HCT116 (cell line): ENCODE data around the gene FRMD3. TPM values are rescaled to one million over a fixed set of nuclear protein-coding genes. Genes with fewer than 3 reads are reported as not detected.

ENCODE experiments used
- ATAC-seq: fragments of 200-7000 bp; cut with Tn5 transposase; 2 replicates; pipeline ENCODE4 v1.9.1; 2020; ENCODE audit warnings: mild to moderate bottlenecking, moderate library complexity
- BruUV-seq: library from RNA; stranded (reverse); fragments of 400-500 nt; replicated peaks from 2 replicates; lab custom pipeline; 2021; lab: Mats Ljungman, UMichigan
- CTCF ChIA-PET: fragments of 300-600 bp; sonication (Branson Sonifier 250); formaldehyde crosslinking; loops from one replicate; lab custom pipeline; 2021; ENCODE audit warnings: antibody characterized with exemption; lab: Charles Lee
- POLR2A ChIA-PET: fragments of 300-600, 350-600 bp; sonication (Branson Sonifier 250); formaldehyde crosslinking; loops from one replicate; lab custom pipeline; 2021; ENCODE audit warnings: antibody characterized with exemption; lab: Charles Lee
- RAD21 ChIA-PET, 2 experiments: fragments of 300-600 bp; sonication (Branson Sonifier 250); formaldehyde crosslinking; loops; one replicate each; lab custom pipeline; 2023; ENCODE audit warnings: low total read pairs in 2 of 2; ENCODE audit not compliant: uncharacterized antibody in 2 of 2, unreplicated experiment in 2 of 2, low non-redundant PET in 1 of 2; lab: Charles Lee
- DNase-seq: peaks from one replicate; pipeline ENCODE4 v3.0.0-alpha.2; 2010; ENCODE audit warnings: low read depth, low spot score
- H2AFZ ChIP-seq: fragments of 200-600 bp; shearing (Covaris generic), sonication (generic); 2 replicates; pipeline ENCODE4 v1.6.1; 2017; ENCODE audit warnings: low read depth, mixed run types, mixed read lengths, antibody characterized with exemption, low read length; ENCODE audit not compliant: poor library complexity, severe bottlenecking
- H3K27ac ChIP-seq: 2 replicates; pipeline ENCODE4 v1.5.1; 2012; ENCODE audit warnings: low read depth, low read length
- H3K27me3 ChIP-seq: fragments of 200-600 bp; sonication (generic); 2 replicates; pipeline ENCODE4 v1.6.1; 2016; ENCODE audit warnings: mixed run types, low read length, mixed read lengths; ENCODE audit not compliant: insufficient read depth
- H3K36me3 ChIP-seq, 2 experiments: fragments of 200-500 bp in 1 of 2; fragments of 200-600 bp in 1 of 2; sonication (Bioruptor generic) in 1 of 2; sonication (generic) in 1 of 2; 2 replicates each; pipeline versions ENCODE4 v1.5.1 to v1.6.1; 2014 to 2016; ENCODE audit warnings: low read length in 2 of 2, inconsistent platforms in 1 of 2, mixed read lengths in 1 of 2, mixed run types in 1 of 2; ENCODE audit not compliant: insufficient read depth in 2 of 2, control insufficient read depth in 1 of 2
- H3K4me1 ChIP-seq, 2 experiments: fragments of 200-600 bp in 1 of 2; sonication (generic) in 1 of 2; 2 replicates each; pipeline versions ENCODE4 v1.5.1 to v1.6.1; 2012 to 2017; ENCODE audit warnings: low read length in 2 of 2, inconsistent platforms in 1 of 2, mild to moderate bottlenecking in 1 of 2, mixed read lengths in 1 of 2, mixed run types in 1 of 2, moderate library complexity in 1 of 2; ENCODE audit not compliant: insufficient read depth in 2 of 2, control insufficient read depth in 1 of 2
- H3K4me2 ChIP-seq: fragments of 200-600 bp; sonication (generic); 2 replicates; pipeline ENCODE4 v1.6.1; 2017; ENCODE audit warnings: mixed run types, low read length, mixed read lengths
- H3K4me3 ChIP-seq, 2 experiments: fragments of 200-600 bp in 1 of 2; sonication (generic) in 1 of 2; replicated peaks in 1 of 2; 2 replicates each; pipeline ENCODE4 v1.5.1; 2011 to 2016; ENCODE audit warnings: low read length in 2 of 2, control low read depth in 1 of 2, low read depth in 1 of 2, mild to moderate bottlenecking in 1 of 2, mixed read lengths in 1 of 2, mixed run types in 1 of 2
- H3K79me2 ChIP-seq: fragments of 200-600 bp; sonication (generic); 2 replicates; pipeline ENCODE4 v1.6.1; 2017; ENCODE audit warnings: mild to moderate bottlenecking, mixed run types, low read length, moderate library complexity, mixed read lengths; ENCODE audit not compliant: insufficient read depth
- H3K9ac ChIP-seq: fragments of 200-600 bp; sonication (generic); 2 replicates; pipeline ENCODE4 v1.6.1; 2016; ENCODE audit warnings: low read length, mixed read lengths
- H3K9me2 ChIP-seq: fragments of 200-600 bp; sonication (generic), shearing (Covaris generic); 2 replicates; pipeline ENCODE4 v1.6.1; 2017; ENCODE audit warnings: mixed run types, mild to moderate bottlenecking, moderate library complexity; ENCODE audit not compliant: insufficient read depth
- H3K9me3 ChIP-seq, 2 experiments: fragments of 200-500 bp in 1 of 2; fragments of 200-600 bp in 1 of 2; sonication (Bioruptor generic) in 1 of 2; sonication (generic) in 1 of 2; 2 replicates each; pipeline ENCODE4 v1.6.1; 2014 to 2017; ENCODE audit warnings: low read length in 2 of 2, mixed read lengths in 2 of 2, inconsistent platforms in 1 of 2, low read depth in 1 of 2, mild to moderate bottlenecking in 1 of 2, mixed run types in 1 of 2, moderate library complexity in 1 of 2; ENCODE audit not compliant: control insufficient read depth in 1 of 2, insufficient read depth in 1 of 2
- H4K20me1 ChIP-seq: fragments of 200-600 bp; sonication (generic), shearing (Covaris generic); 2 replicates; pipeline ENCODE4 v1.6.1; 2017; ENCODE audit warnings: mixed run types, mild to moderate bottlenecking, moderate library complexity; ENCODE audit not compliant: insufficient read depth
- JUND ChIP-seq: IDR thresholded peaks from 2 replicates; pipeline ENCODE4 v1.6.1; 2012
- POLR2A ChIP-seq: IDR thresholded peaks from 2 replicates; pipeline ENCODE4 v1.7.0; 2011; ENCODE audit warnings: borderline replicate concordance; ENCODE audit not compliant: insufficient read depth, insufficient read length; ENCODE audit errors: extremely low read depth
- POLR2AphosphoS5 ChIP-seq: IDR thresholded peaks from 2 replicates; pipeline ENCODE4 v1.6.1; 2011; ENCODE audit warnings: mild to moderate bottlenecking, low read depth, low read length, moderate library complexity
- SP1 ChIP-seq: IDR thresholded peaks from 2 replicates; pipeline ENCODE4 v1.6.1; 2012; ENCODE audit warnings: low read depth
- intact Hi-C: fragments of 100-400 bp; cut with micrococcal nuclease; formaldehyde crosslinking; loops from 2 replicates; pipeline ENCODE4 v1.10.0; 2022
- total RNA-seq: library from RNA; stranded (reverse); gene quantifications from one replicate; pipeline ENCODE4 v1.2.1, GENCODE V29; 2021; ENCODE audit not compliant: unreplicated experiment
- TF ChIP-seq, protein P1 (sequence below), 3 experiments: fragments of 200-600 bp in 1 of 3; sonication (generic) in 1 of 3; IDR thresholded peaks in 2 of 3; conservative IDR thresholded peaks in 1 of 3; 2 replicates each; pipeline ENCODE4 v1.5.1; 2012 to 2017; ENCODE audit warnings: low read depth in 2 of 3, low read length in 2 of 3, antibody characterized with exemption in 1 of 3, borderline replicate concordance in 1 of 3, control low read depth in 1 of 3, mild to moderate bottlenecking in 1 of 3, mixed read lengths in 1 of 3, mixed run types in 1 of 3, moderate library complexity in 1 of 3; ENCODE audit not compliant: insufficient read depth in 1 of 3
- TF ChIP-seq, protein P2 (sequence below): IDR thresholded peaks from 2 replicates; pipeline ENCODE4 v1.6.1; 2012; ENCODE audit warnings: low read depth
- TF ChIP-seq, protein P3 (sequence below): IDR thresholded peaks from 2 replicates; pipeline ENCODE4 v1.6.1; 2011; ENCODE audit warnings: mild to moderate bottlenecking, low read length, moderate library complexity; ENCODE audit not compliant: insufficient replicate concordance; ENCODE audit errors: extremely low read depth

Gene FRMD3
- total RNA-seq, 1 experiment from 2014 or later, result 0.89 TPM

DNA sequence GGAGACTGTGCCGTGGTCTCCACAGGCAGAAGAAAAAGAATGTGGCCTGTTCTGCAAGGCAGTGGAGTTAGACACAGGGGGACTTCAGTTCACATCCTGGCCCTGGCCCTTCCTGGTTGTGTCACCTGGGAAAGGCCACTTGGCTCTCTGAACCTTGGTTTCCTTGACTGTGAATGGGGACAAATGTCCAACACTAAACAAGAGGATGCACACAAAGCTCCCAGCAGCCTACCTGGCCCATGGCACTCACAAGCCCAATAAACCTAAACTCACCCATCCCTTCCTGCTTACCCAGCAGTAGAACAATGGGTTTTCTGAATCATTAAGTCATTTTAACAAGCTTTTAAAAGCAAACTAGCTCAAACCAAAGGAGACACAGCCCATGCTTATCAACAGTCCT, 103.9 kb downstream of the FRMD3 start:
- ChIA-PET POLR2A (no interaction called here), CTCF (no interaction called here), RAD21 (no interaction called here)
- Histone ChIP-seq H3K9ac (no peak overlapping the region), H3K4me1 (peaks cover 10 to 24% of the 10 kb centered on the region in 2 experiments; a peak in 3 of 4 replicates), H2AFZ (no peak overlapping the region), H3K79me2 (no peaks in the 10 kb centered on the region), H4K20me1 (no peaks in the 10 kb centered on the region), H3K4me3 (no peak overlapping the region), H3K9me3 (no peaks in the 10 kb centered on the region), H3K27me3 (no peaks in the 10 kb centered on the region), H3K36me3 (no peaks in the 10 kb centered on the region), H3K9me2 (no peaks in the 10 kb centered on the region), H3K4me2 (no peak overlapping the region), H3K27ac (no peak overlapping the region)
- ATAC-seq (no peak), DNase-seq (no peak)
- BruUV-seq, result no TSS peak
- no peak for TF ChIP-seq POLR2A
- intact Hi-C loops, result no loop called here

DNA sequence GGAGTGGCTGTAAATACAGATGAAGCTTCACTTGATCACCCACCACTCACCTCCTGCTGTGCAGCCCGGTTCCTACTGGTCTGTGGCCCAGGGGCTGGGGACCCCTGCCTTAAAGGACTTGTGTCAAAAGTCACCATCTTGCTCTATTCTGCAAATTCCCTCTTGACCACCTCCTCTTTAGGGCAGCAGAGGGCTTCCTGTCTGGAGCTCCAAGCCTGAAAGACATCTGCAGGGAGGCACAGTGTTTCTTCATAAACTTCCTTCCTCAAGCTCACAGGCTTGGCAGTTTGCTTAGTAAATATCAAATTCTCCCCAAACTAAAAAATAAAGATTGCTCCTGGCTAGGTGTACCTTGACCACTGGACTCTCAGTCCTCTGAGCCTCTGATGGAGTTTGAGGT, 104.4 kb downstream of the FRMD3 start:
- Histone ChIP-seq H3K9ac (no peak overlapping the region), H2AFZ (no peak overlapping the region), H3K4me1 (peaks cover 10 to 24% of the 10 kb centered on the region in 2 experiments; a peak in 3 of 4 replicates), H3K27ac (no peak overlapping the region), H3K79me2 (no peaks in the 10 kb centered on the region), H3K9me2 (no peaks in the 10 kb centered on the region), H3K27me3 (no peaks in the 10 kb centered on the region), H3K4me3 (no peak overlapping the region), H3K4me2 (no peak overlapping the region), H3K9me3 (no peaks in the 10 kb centered on the region), H4K20me1 (no peaks in the 10 kb centered on the region), H3K36me3 (no peaks in the 10 kb centered on the region)
- no peak for DNase-seq
- intact Hi-C loops, result no loop called here
- ChIA-PET CTCF (no interaction called here), RAD21 (no interaction called here), POLR2A (no interaction called here)
- BruUV-seq, result no TSS peak
- ATAC-seq, result no peak
- TF ChIP-seq, protein P1, sequence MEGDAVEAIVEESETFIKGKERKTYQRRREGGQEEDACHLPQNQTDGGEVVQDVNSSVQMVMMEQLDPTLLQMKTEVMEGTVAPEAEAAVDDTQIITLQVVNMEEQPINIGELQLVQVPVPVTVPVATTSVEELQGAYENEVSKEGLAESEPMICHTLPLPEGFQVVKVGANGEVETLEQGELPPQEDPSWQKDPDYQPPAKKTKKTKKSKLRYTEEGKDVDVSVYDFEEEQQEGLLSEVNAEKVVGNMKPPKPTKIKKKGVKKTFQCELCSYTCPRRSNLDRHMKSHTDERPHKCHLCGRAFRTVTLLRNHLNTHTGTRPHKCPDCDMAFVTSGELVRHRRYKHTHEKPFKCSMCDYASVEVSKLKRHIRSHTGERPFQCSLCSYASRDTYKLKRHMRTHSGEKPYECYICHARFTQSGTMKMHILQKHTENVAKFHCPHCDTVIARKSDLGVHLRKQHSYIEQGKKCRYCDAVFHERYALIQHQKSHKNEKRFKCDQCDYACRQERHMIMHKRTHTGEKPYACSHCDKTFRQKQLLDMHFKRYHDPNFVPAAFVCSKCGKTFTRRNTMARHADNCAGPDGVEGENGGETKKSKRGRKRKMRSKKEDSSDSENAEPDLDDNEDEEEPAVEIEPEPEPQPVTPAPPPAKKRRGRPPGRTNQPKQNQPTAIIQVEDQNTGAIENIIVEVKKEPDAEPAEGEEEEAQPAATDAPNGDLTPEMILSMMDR (IDR thresholded peaks at IDR 0.05 in 2 of 3, conservative IDR thresholded peaks at IDR 0.05 in 1 of 3; ENCODE audit: borderline replicate concordance in 1 of 3, insufficient read depth in 1 of 3, low read depth in 2 of 3, low read length in 2 of 3), result no peak
- TF ChIP-seq, protein P2, sequence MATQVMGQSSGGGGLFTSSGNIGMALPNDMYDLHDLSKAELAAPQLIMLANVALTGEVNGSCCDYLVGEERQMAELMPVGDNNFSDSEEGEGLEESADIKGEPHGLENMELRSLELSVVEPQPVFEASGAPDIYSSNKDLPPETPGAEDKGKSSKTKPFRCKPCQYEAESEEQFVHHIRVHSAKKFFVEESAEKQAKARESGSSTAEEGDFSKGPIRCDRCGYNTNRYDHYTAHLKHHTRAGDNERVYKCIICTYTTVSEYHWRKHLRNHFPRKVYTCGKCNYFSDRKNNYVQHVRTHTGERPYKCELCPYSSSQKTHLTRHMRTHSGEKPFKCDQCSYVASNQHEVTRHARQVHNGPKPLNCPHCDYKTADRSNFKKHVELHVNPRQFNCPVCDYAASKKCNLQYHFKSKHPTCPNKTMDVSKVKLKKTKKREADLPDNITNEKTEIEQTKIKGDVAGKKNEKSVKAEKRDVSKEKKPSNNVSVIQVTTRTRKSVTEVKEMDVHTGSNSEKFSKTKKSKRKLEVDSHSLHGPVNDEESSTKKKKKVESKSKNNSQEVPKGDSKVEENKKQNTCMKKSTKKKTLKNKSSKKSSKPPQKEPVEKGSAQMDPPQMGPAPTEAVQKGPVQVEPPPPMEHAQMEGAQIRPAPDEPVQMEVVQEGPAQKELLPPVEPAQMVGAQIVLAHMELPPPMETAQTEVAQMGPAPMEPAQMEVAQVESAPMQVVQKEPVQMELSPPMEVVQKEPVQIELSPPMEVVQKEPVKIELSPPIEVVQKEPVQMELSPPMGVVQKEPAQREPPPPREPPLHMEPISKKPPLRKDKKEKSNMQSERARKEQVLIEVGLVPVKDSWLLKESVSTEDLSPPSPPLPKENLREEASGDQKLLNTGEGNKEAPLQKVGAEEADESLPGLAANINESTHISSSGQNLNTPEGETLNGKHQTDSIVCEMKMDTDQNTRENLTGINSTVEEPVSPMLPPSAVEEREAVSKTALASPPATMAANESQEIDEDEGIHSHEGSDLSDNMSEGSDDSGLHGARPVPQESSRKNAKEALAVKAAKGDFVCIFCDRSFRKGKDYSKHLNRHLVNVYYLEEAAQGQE, result no peak
- TF ChIP-seq POLR2AphosphoS5 (no peak), JUND (no peak), SP1 (no peak)
- TF ChIP-seq, protein P3, sequence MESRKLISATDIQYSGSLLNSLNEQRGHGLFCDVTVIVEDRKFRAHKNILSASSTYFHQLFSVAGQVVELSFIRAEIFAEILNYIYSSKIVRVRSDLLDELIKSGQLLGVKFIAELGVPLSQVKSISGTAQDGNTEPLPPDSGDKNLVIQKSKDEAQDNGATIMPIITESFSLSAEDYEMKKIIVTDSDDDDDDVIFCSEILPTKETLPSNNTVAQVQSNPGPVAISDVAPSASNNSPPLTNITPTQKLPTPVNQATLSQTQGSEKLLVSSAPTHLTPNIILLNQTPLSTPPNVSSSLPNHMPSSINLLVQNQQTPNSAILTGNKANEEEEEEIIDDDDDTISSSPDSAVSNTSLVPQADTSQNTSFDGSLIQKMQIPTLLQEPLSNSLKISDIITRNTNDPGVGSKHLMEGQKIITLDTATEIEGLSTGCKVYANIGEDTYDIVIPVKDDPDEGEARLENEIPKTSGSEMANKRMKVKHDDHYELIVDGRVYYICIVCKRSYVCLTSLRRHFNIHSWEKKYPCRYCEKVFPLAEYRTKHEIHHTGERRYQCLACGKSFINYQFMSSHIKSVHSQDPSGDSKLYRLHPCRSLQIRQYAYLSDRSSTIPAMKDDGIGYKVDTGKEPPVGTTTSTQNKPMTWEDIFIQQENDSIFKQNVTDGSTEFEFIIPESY, result no peak
